Smooth muscle cell (in vitro differentiated cells): ENCODE data around the gene TOP3B. TPM values are rescaled to one million over a fixed set of nuclear protein-coding genes. Genes with fewer than 3 reads are reported as not detected.

ENCODE experiments used
- DNase-seq: peaks from one replicate; lab custom pipeline; 2025; ENCODE audit not compliant: unreplicated experiment; lab: John Stamatoyannopoulos, UW
- H2AFZ ChIP-seq: fragments of 200-600 bp; sonication (generic); 2 replicates; pipeline ENCODE4 v1.6.0; 2016; ENCODE audit warnings: antibody characterized with exemption, low read depth, mild to moderate bottlenecking
- H3F3A ChIP-seq: fragments of 200-600 bp; sonication (generic); 2 replicates; pipeline ENCODE4 v1.6.0; 2017; ENCODE audit warnings: antibody characterized with exemption, low read depth
- H3K27ac ChIP-seq: fragments of 200-600 bp; sonication (generic); 2 replicates; pipeline ENCODE4 v1.5.1; 2016; ENCODE audit warnings: low read depth, mild to moderate bottlenecking
- H3K27me3 ChIP-seq: fragments of 200-600 bp; sonication (generic); 2 replicates; pipeline ENCODE4 v1.6.1; 2016; ENCODE audit warnings: low read depth, mild to moderate bottlenecking
- H3K36me3 ChIP-seq: fragments of 200-600 bp; sonication (generic); 2 replicates; pipeline ENCODE4 v1.5.1; 2016; ENCODE audit warnings: low read depth
- H3K4me1 ChIP-seq: fragments of 200-600 bp; sonication (generic); 2 replicates; pipeline ENCODE4 v1.5.1; 2016; ENCODE audit warnings: low read depth
- H3K4me2 ChIP-seq: fragments of 200-600 bp; sonication (generic); 2 replicates; pipeline ENCODE4 v1.6.0; 2016; ENCODE audit warnings: mild to moderate bottlenecking
- H3K4me3 ChIP-seq: fragments of 200-600 bp; sonication (generic); 2 replicates; pipeline ENCODE4 v1.5.1; 2016; ENCODE audit warnings: mild to moderate bottlenecking
- H3K79me2 ChIP-seq: fragments of 200-600 bp; sonication (generic); 2 replicates; pipeline ENCODE4 v1.6.0; 2016; ENCODE audit warnings: low read depth, mild to moderate bottlenecking
- H3K9ac ChIP-seq: fragments of 200-600 bp; sonication (generic); 2 replicates; pipeline ENCODE4 v1.6.0; 2016; ENCODE audit warnings: low read depth
- H3K9me3 ChIP-seq: fragments of 200-600 bp; sonication (generic); replicated peaks from 2 replicates; pipeline ENCODE4 v1.5.1; 2016; ENCODE audit warnings: low read depth
- H4K20me1 ChIP-seq: fragments of 200-600 bp; sonication (generic); 2 replicates; pipeline ENCODE4 v1.6.0; 2016; ENCODE audit warnings: low read depth
- CTCF ChIP-seq: fragments of 200-600 bp; sonication (generic); IDR thresholded peaks from 2 replicates; pipeline ENCODE4 v1.5.1; 2017; ENCODE audit warnings: borderline replicate concordance, mild to moderate bottlenecking, antibody characterized with exemption; ENCODE audit not compliant: insufficient read depth, poor library complexity, severe bottlenecking
- WGBS: methylation state at CpG from one replicate; pipeline ENCODE4 v1.1.7; 2016; ENCODE audit warnings: low lambda C conversion rate; 5-methylcytosine and 5-hydroxymethylcytosine counted together
- polyA plus RNA-seq: library from polyadenylated mRNA; unstranded; fragments of >200 nt; fragmentation: Nextera tagmentation; extraction: Ambion mirVana; gene quantifications from 2 replicates; pipeline ENCODE4 v1.2.1, GENCODE V29; 2016
- total RNA-seq: library from RNA; depleted of rRNA; stranded (reverse); fragments of >200 nt; gene quantifications from 2 replicates; pipeline ENCODE4 v1.2.3, GENCODE V29; 2014

The TOP3B gene
- total and polyA plus RNA-seq, 2 experiments from 2014 or later = 15.2 to 17.6 TPM

GRCh38 chr22:22021162-22021750 lies 38.7 kb upstream of the TOP3B start:
- DNase-seq = no peak
- Histone ChIP-seq H3K36me3 (no peaks in the 10 kb centered on the region), H3K27ac (no peak overlapping the region), H3K9ac (no peak overlapping the region), H3K9me3 (no peaks in the 10 kb centered on the region), H4K20me1 (no peaks in the 10 kb centered on the region), H3K4me3 (no peak overlapping the region), H3K4me1 (no peaks in the 10 kb centered on the region), H3K79me2 (no peaks in the 10 kb centered on the region), H2AFZ (no peak overlapping the region), H3F3A (no peaks in the 10 kb centered on the region), H3K4me2 (no peak overlapping the region), H3K27me3 (no peaks in the 10 kb centered on the region)
- no peak for TF ChIP-seq CTCF
- 33% methylated on average over 1 of the region's 1 CpG for WGBS

- no peak overlapping the region for H3K4me2 ChIP-seq
- no peak overlapping the region for H3K27ac ChIP-seq
- H4K20me1 ChIP-seq = no peaks in the 10 kb centered on the region
- no peaks in the 10 kb centered on the region for H3K79me2 ChIP-seq
- 92% methylated on average over 2 of the region's 2 CpGs for WGBS
- no peak overlapping the region for H2AFZ ChIP-seq
- H3K4me1 ChIP-seq = no peaks in the 10 kb centered on the region
- no peak overlapping the region for H3K4me3 ChIP-seq
- no peak for DNase-seq
- H3K9ac ChIP-seq = no peak overlapping the region
- H3F3A ChIP-seq = no peaks in the 10 kb centered on the region
- no peaks in the 10 kb centered on the region for H3K9me3 ChIP-seq
- no peaks in the 10 kb centered on the region for H3K36me3 ChIP-seq
- no peak for TF ChIP-seq CTCF
- H3K27me3 ChIP-seq = no peaks in the 10 kb centered on the region
These were observed 37.9 kb upstream of the TOP3B start for GRCh38 chr22:22020425-22020852.

GRCh38 chr22:22019659-22020424 lies 37.3 kb upstream of the TOP3B start:
- H2AFZ ChIP-seq = no peak overlapping the region
- no peaks in the 10 kb centered on the region for H3K79me2 ChIP-seq
- no peak overlapping the region for H3K4me2 ChIP-seq
- no peak for TF ChIP-seq CTCF
- WGBS = 81% methylated on average over 7 of the region's 7 CpGs
- H3K4me1 ChIP-seq = no peaks in the 10 kb centered on the region
- no peaks in the 10 kb centered on the region for H3F3A ChIP-seq
- DNase-seq = no peak
- H3K36me3 ChIP-seq = no peaks in the 10 kb centered on the region
- no peak overlapping the region for H3K4me3 ChIP-seq
- no peak overlapping the region for H3K27ac ChIP-seq
- H4K20me1 ChIP-seq = no peaks in the 10 kb centered on the region
- H3K9me3 ChIP-seq = no peaks in the 10 kb centered on the region
- H3K9ac ChIP-seq = no peak overlapping the region
- no peaks in the 10 kb centered on the region for H3K27me3 ChIP-seq
